GM23338 (cell line): Measurements from ENCODE around the gene ZNF850. TPM values are rescaled to one million over a fixed set of nuclear protein-coding genes. Genes with fewer than 3 reads are reported as not detected.
"Not testable (repeated sequence)": the region's sequence is repeated elsewhere in the genome, so short reads cannot be mapped to it uniquely, and the experiment has no call there.

Source experiments
- ATAC-seq: fragments of 200-7000 bp; cut with Tn5 transposase; 3 replicates; pipeline ENCODE4 v1.9.1; 2020
- DNase-seq: peaks from one replicate; pipeline ENCODE4 v3.0.0-alpha.2; 2015; ENCODE audit warnings: low spot score
- H2AFZ ChIP-seq: fragments of 200-600 bp; sonication (generic); 2 replicates; pipeline ENCODE4 v1.8.0; 2016; ENCODE audit warnings: antibody characterized with exemption, mild to moderate bottlenecking, moderate library complexity
- H3F3A ChIP-seq: fragments of 200-600 bp; sonication (generic); replicated peaks from 2 replicates; pipeline ENCODE4 v1.8.0; 2017; ENCODE audit warnings: antibody characterized with exemption, mixed run types, low read depth
- H3K27ac ChIP-seq: fragments of 200-600 bp; sonication (generic); 2 replicates; pipeline ENCODE4 v1.6.1; 2016; ENCODE audit warnings: low read depth
- H3K27me3 ChIP-seq: fragments of 200-600 bp; sonication (generic); 2 replicates; pipeline ENCODE4 v1.8.0; 2016; ENCODE audit warnings: mild to moderate bottlenecking, mixed run types, moderate library complexity; ENCODE audit not compliant: insufficient read depth
- H3K36me3 ChIP-seq: fragments of 200-600 bp; sonication (generic); 2 replicates; pipeline ENCODE4 v1.8.0; 2016; ENCODE audit warnings: mild to moderate bottlenecking; ENCODE audit not compliant: insufficient read depth
- H3K4me1 ChIP-seq: fragments of 200-600 bp; sonication (generic); 2 replicates; pipeline ENCODE4 v1.8.0; 2016; ENCODE audit warnings: mild to moderate bottlenecking, moderate library complexity; ENCODE audit not compliant: insufficient read depth
- H3K4me2 ChIP-seq: fragments of 200-600 bp; sonication (generic); 2 replicates; pipeline ENCODE4 v1.7.1; 2017; ENCODE audit warnings: mixed run types
- H3K4me3 ChIP-seq: fragments of 200-600 bp; sonication (generic); 2 replicates; pipeline ENCODE4 v1.6.1; 2016; ENCODE audit warnings: mixed run types
- H3K79me2 ChIP-seq: fragments of 200-600 bp; sonication (generic); replicated peaks from 2 replicates; pipeline ENCODE4 v1.8.0; 2017; ENCODE audit warnings: mild to moderate bottlenecking; ENCODE audit not compliant: insufficient read depth
- H3K9me2 ChIP-seq: fragments of 200-600 bp; sonication (generic); 2 replicates; pipeline ENCODE4 v1.8.0; 2017; ENCODE audit not compliant: insufficient read depth
- H4K20me1 ChIP-seq: fragments of 200-600 bp; sonication (generic); replicated peaks from 2 replicates; pipeline ENCODE4 v1.8.0; 2017; ENCODE audit warnings: mild to moderate bottlenecking; ENCODE audit not compliant: insufficient read depth
- H3K27ac Mint-ChIP-seq: 2 replicates; pipeline ENCODE4 v1.8.0; 2020; ENCODE audit warnings: inconsistent platforms, mild to moderate bottlenecking, moderate library complexity, mixed read lengths
- H3K27me3 Mint-ChIP-seq: 3 replicates; pipeline ENCODE4 v1.8.0; 2022; ENCODE audit warnings: low read depth, mild to moderate bottlenecking, moderate library complexity, mixed read lengths, inconsistent platforms; ENCODE audit not compliant: insufficient read depth, poor library complexity
- H3K36me3 Mint-ChIP-seq: 3 replicates; pipeline ENCODE4 v1.8.0; 2021; ENCODE audit warnings: low read depth, mild to moderate bottlenecking, inconsistent platforms, moderate library complexity, mixed read lengths
- H3K4me1 Mint-ChIP-seq: 3 replicates; pipeline ENCODE4 v1.8.0; 2020; ENCODE audit warnings: mild to moderate bottlenecking, inconsistent platforms, mixed read lengths
- H3K4me3 Mint-ChIP-seq: 3 replicates; pipeline ENCODE4 v1.8.0; 2021; ENCODE audit warnings: moderate library complexity, mild to moderate bottlenecking, inconsistent platforms, mixed read lengths
- H3K9me3 Mint-ChIP-seq: 3 replicates; pipeline ENCODE4 v1.8.0; 2020; ENCODE audit warnings: moderate library complexity, mild to moderate bottlenecking, inconsistent platforms, mixed read lengths
- CREB1 ChIP-seq: fragments of 250-450 bp; sonication (Bioruptor Pico); IDR thresholded peaks from 2 replicates; pipeline ENCODE4 v1.5.0; 2020; ENCODE audit warnings: low read depth, mild to moderate bottlenecking, moderate library complexity
- EZH2 ChIP-seq: fragments of 200-600 bp; sonication (generic); IDR thresholded peaks from one replicate; pipeline ENCODE4 v1.8.0; 2017; ENCODE audit warnings: antibody characterized with exemption, mild to moderate bottlenecking, low read depth; ENCODE audit not compliant: unreplicated experiment
- JUNB ChIP-seq: IDR thresholded peaks from one replicate; pipeline ENCODE4 v1.6.1; 2016; ENCODE audit warnings: antibody characterized with exemption; ENCODE audit not compliant: unreplicated experiment
- STAT1 ChIP-seq: IDR thresholded peaks from one replicate; pipeline ENCODE4 v1.6.1; 2016; ENCODE audit warnings: antibody characterized with exemption; ENCODE audit not compliant: unreplicated experiment
- polyA plus RNA-seq: library from polyadenylated mRNA; unstranded; fragments of >200 nt; fragmentation: Nextera tagmentation; extraction: Ambion mirVana; gene quantifications from 2 replicates; pipeline ENCODE4 v1.2.1, GENCODE V29; 2016
- total RNA-seq: library from RNA; depleted of rRNA; stranded (reverse); fragments of >200 nt; shearing (Covaris generic); gene quantifications from 2 replicates; pipeline ENCODE4 v1.2.3, GENCODE V29; 2014
- TF ChIP-seq, protein P1 (sequence below), 2 experiments: fragments of 200-600 bp in 1 of 2; sonication (generic) in 1 of 2; conservative IDR thresholded peaks; 2 replicates each; pipeline versions ENCODE4 v1.5.1 to v1.6.1; 2016 to 2017; ENCODE audit warnings: antibody characterized with exemption in 2 of 2, low read depth in 2 of 2, mild to moderate bottlenecking in 2 of 2, moderate library complexity in 1 of 2

ZNF850 gene
- total and polyA plus RNA-seq, 2 experiments from 2014 or later = 7.7 to 41.1 TPM

DNA sequence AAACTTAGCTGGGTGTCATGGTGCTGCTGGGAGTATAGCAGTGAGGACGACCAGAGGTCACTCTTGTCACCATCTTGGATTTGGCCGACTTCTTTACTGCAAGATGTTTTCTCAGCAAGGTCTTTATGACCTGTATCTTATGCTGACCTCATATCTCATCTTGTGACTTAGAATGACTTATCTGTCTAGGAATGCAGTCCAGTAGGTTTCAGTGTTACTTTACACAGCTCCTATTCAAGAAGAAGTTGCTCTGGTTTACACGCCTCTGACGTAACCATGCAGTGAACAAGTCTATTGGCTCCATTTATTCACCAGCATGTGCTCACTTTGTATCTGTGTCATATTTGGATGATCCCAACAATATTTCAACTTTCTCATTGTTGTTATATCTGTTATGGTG, 26.7 kb downstream of the ZNF850 start:
- Mint-ChIP-seq H3K36me3 (peaks cover 92% of the 10 kb centered on the region), H3K27me3 (peaks cover 7% of the 10 kb centered on the region), H3K9me3 (peaks cover 98% of the 10 kb centered on the region), H3K27ac (no peak overlapping the region), H3K4me1 (no peaks in the 10 kb centered on the region), H3K4me3 (no peak overlapping the region)
- Histone ChIP-seq H3K27ac (no peak overlapping the region), H2AFZ (no peak overlapping the region), H3K36me3 (peaks cover 64% of the 10 kb centered on the region), H3K79me2 (peaks cover 44% of the 10 kb centered on the region), H3K9me2 (no peaks in the 10 kb centered on the region), H3F3A (peaks cover 21% of the 10 kb centered on the region; the same call in 1 of the 2 replicates), H3K4me1 (no peaks in the 10 kb centered on the region), H3K4me2 (no peak overlapping the region), H3K4me3 (0 out of 2 replicates have a peak overlapping the region, but pooled peaks have one; percentile 13), H3K27me3 (peaks cover 6% of the 10 kb centered on the region; the same call in 1 of the 2 replicates), H4K20me1 (no peaks in the 10 kb centered on the region)
- no peak for TF ChIP-seq EZH2
- ATAC-seq (no peak), DNase-seq (no peak)

DNA sequence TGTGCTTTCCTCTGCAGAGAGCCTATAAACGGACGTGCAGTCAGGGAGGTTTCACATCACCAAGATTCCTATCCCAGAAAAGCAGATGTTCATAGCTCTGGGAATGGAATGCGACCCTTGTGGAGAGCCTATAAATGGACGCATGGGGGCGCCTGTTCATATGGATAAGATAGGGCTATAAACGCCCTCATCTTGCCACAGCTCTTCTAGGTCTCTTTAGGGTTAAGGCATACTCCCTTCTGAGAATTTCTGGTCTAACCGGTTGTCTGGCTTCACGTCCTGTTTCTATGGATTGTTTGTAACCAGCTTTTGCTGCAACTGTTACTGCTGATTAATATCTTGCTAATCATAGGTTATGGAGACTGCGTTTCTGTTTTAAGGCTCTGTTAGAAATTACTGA, 36.4 kb downstream of the ZNF850 start:
- not testable (repeated sequence) for H3K4me1 Mint-ChIP-seq, H3K4me3 ChIP-seq, H3K27ac ChIP-seq, ATAC-seq, H3K9me2 ChIP-seq, H3K79me2 ChIP-seq, H3K27me3 Mint-ChIP-seq, H2AFZ ChIP-seq, H3F3A ChIP-seq, H3K4me3 Mint-ChIP-seq, H3K4me2 ChIP-seq, H4K20me1 ChIP-seq, H3K27me3 ChIP-seq, H3K4me1 ChIP-seq, H3K27ac Mint-ChIP-seq
- DNase-seq = peak; percentile 56
- H3K36me3 Mint-ChIP-seq = peaks cover 80% of the 10 kb centered on the region
- TF ChIP-seq, protein P1, sequence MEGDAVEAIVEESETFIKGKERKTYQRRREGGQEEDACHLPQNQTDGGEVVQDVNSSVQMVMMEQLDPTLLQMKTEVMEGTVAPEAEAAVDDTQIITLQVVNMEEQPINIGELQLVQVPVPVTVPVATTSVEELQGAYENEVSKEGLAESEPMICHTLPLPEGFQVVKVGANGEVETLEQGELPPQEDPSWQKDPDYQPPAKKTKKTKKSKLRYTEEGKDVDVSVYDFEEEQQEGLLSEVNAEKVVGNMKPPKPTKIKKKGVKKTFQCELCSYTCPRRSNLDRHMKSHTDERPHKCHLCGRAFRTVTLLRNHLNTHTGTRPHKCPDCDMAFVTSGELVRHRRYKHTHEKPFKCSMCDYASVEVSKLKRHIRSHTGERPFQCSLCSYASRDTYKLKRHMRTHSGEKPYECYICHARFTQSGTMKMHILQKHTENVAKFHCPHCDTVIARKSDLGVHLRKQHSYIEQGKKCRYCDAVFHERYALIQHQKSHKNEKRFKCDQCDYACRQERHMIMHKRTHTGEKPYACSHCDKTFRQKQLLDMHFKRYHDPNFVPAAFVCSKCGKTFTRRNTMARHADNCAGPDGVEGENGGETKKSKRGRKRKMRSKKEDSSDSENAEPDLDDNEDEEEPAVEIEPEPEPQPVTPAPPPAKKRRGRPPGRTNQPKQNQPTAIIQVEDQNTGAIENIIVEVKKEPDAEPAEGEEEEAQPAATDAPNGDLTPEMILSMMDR (conservative IDR thresholded peaks at IDR 0.05; ENCODE audit: low read depth in 2 of 2) = peak; percentile 35 to 42
- peaks cover 97% of the 10 kb centered on the region for H3K9me3 Mint-ChIP-seq
- peaks cover 43% of the 10 kb centered on the region for H3K36me3 ChIP-seq

DNA sequence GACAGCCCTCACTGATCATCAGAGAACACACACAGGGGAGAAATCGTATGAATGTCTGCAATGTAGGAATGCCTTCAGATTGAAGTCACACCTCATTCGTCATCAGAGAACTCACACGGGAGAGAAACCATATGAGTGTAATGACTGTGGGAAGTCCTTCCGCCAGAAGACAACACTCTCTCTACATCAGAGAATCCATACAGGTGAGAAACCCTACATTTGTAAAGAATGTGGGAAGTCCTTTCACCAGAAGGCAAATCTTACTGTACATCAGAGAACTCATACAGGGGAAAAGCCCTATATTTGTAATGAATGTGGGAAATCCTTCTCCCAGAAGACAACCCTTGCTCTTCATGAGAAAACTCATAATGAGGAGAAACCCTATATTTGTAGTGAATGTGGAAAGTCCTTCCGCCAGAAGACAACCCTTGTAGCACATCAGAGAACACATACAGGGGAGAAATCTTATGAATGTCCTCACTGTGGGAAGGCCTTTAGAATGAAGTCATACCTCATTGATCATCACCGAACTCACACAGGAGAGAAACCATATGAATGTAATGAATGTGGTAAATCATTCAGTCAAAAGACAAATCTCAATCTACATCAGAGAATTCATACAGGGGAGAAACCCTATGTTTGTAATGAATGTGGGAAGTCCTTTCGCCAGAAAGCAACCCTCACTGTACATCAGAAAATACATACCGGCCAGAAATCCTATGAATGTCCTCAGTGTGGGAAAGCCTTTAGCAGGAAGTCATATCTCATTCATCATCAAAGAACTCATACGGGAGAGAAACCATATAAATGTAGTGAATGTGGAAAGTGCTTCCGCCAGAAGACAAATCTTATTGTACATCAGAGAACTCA, 52.7 kb downstream of the ZNF850 start:
- Histone ChIP-seq H4K20me1 (no peaks in the 10 kb centered on the region), H3F3A (no peaks in the 10 kb centered on the region), H2AFZ (no peak overlapping the region), H3K4me2 (no peak overlapping the region), H3K4me1 (no peaks in the 10 kb centered on the region), H3K27me3 (peaks cover 5% of the 10 kb centered on the region; the same call in 1 of the 2 replicates), H3K4me3 (peak overlapping the region; percentile 13; the same call in 1 of the 2 replicates), H3K27ac (no peak overlapping the region), H3K36me3 (peaks cover 69% of the 10 kb centered on the region), H3K79me2 (no peaks in the 10 kb centered on the region; the same call in 1 of the 2 replicates), H3K9me2 (no peaks in the 10 kb centered on the region)
- peaks cover 5% of the 10 kb centered on the region for H3K27me3 Mint-ChIP-seq
- H3K36me3 Mint-ChIP-seq = peaks cover 89% of the 10 kb centered on the region
- no peaks in the 10 kb centered on the region for H3K4me1 Mint-ChIP-seq
- no peak for TF ChIP-seq CREB1
- TF ChIP-seq STAT1 = no peak
- TF ChIP-seq JUNB = no peak
- no peak for TF ChIP-seq EZH2
- H3K27ac Mint-ChIP-seq = no peak overlapping the region
- peak; percentile 9 for DNase-seq
- peaks cover 95% of the 10 kb centered on the region for H3K9me3 Mint-ChIP-seq
- H3K4me3 Mint-ChIP-seq = no peak overlapping the region
- no peak for ATAC-seq
